ENCODE results near the gene ABCC4. TPM values are rescaled to one million over a fixed set of nuclear protein-coding genes. Genes with fewer than 3 reads are reported as not detected.

Gene ABCC4
- total RNA-seq, 2 experiments from 2014 or later = 12.2 to 12.9 TPM

GRCh38 chr13:95235199-95235756, 66.0 kb downstream of the ABCC4 start:
- ChIA-PET CTCF (no interaction called here), POLR2A (no interaction called here)

- ChIA-PET POLR2A (no interaction called here), CTCF (no interaction called here)
These were observed 67.0 kb downstream of the ABCC4 start for GRCh38 chr13:95234242-95234641.

- CTCF ChIA-PET = no interaction called here
These were observed 68.1 kb downstream of the ABCC4 start for GRCh38 chr13:95233026-95233635.

GRCh38 chr13:95231393-95231792, 69.9 kb downstream of the ABCC4 start:
- ChIA-PET POLR2A (no interaction called here), CTCF (no interaction called here)

More at GRCh38 chr13:95233026-95233635, 68.1 kb downstream of the ABCC4 start:
- POLR2A ChIA-PET = no interaction called here

GRCh38 chr13:95229855-95230254, 71.4 kb downstream of the ABCC4 start:
- POLR2A ChIA-PET = no interaction called here
- CTCF ChIA-PET = interaction anchor here (0.6 kb wide), 1 partner anchor 127 kb away, joined by 3 read pairs; no protein-coding TSS in a partner anchor

- CTCF ChIA-PET = no interaction called here
- POLR2A ChIA-PET = no interaction called here
These were observed 73.1 kb downstream of the ABCC4 start for GRCh38 chr13:95228130-95228529.

- ChIA-PET CTCF (no interaction called here), POLR2A (no interaction called here)
These were observed 74.1 kb downstream of the ABCC4 start for GRCh38 chr13:95226932-95227695.

- ChIA-PET CTCF (interaction anchor here (0.7 kb wide), 1 partner anchor 178 kb away, joined by 4 read pairs; no protein-coding TSS in a partner anchor), POLR2A (no interaction called here)
These were observed 74.8 kb downstream of the ABCC4 start for GRCh38 chr13:95226476-95226875.

- ChIA-PET CTCF (interaction anchor here (0.7 kb wide), 1 partner anchor 178 kb away, joined by 4 read pairs; no protein-coding TSS in a partner anchor), POLR2A (no interaction called here)
These were observed 75.2 kb downstream of the ABCC4 start for GRCh38 chr13:95226050-95226449.

- POLR2A ChIA-PET = interaction anchor here (0.6 kb wide), 1 partner anchor 35 kb away, joined by 3 read pairs; no protein-coding TSS in a partner anchor
- CTCF ChIA-PET = no interaction called here
These were observed 77.2 kb downstream of the ABCC4 start for GRCh38 chr13:95224064-95224463.

- ChIA-PET CTCF (no interaction called here), POLR2A (no interaction called here)
These were observed 78.6 kb downstream of the ABCC4 start for GRCh38 chr13:95222733-95223018.

GRCh38 chr13:95221971-95222732, 79.1 kb downstream of the ABCC4 start:
- ChIA-PET CTCF (no interaction called here), POLR2A (no interaction called here)

GRCh38 chr13:95220611-95221010, 80.6 kb downstream of the ABCC4 start:
- POLR2A ChIA-PET = no interaction called here
- CTCF ChIA-PET = no interaction called here

GRCh38 chr13:95217920-95218830, 83.1 kb downstream of the ABCC4 start:
- CTCF ChIA-PET = no interaction called here
- POLR2A ChIA-PET = no interaction called here

- ChIA-PET POLR2A (no interaction called here), CTCF (interaction anchor here (0.7 kb wide), 1 partner anchor 16 kb away, joined by 6 read pairs; no protein-coding TSS in a partner anchor)
These were observed 85.1 kb downstream of the ABCC4 start for GRCh38 chr13:95216182-95216581.

GRCh38 chr13:95212983-95213850, 88.0 kb downstream of the ABCC4 start:
- ChIA-PET POLR2A (no interaction called here), CTCF (no interaction called here)

GRCh38 chr13:95209109-95209508, 92.1 kb downstream of the ABCC4 start:
- ChIA-PET CTCF (interaction anchor here (1.3 kb wide), 1 partner anchor 20 kb away, joined by 3 read pairs; no protein-coding TSS in a partner anchor), POLR2A (no interaction called here)

- CTCF ChIA-PET = interaction anchor here (1.4 kb wide), 1 partner anchor 18 kb away, joined by 3 read pairs; no protein-coding TSS in a partner anchor
- POLR2A ChIA-PET = interaction anchor here (0.8 kb wide), 1 partner anchor 159 kb away, joined by 6 read pairs; no protein-coding TSS in a partner anchor
These were observed 93.4 kb downstream of the ABCC4 start for GRCh38 chr13:95207769-95208366.
